T-helper 17 cell (primary cell): ENCODE measurements around the gene KRT76. TPM values are rescaled to one million over a fixed set of nuclear protein-coding genes. Genes with fewer than 3 reads are reported as not detected.
"Not testable (repeated sequence)": the region's sequence is repeated elsewhere in the genome, so short reads cannot be mapped to it uniquely, and the experiment has no call there.

Source experiments
- ATAC-seq: fragments of 150-1000 bp; cut with Tn5 transposase; 2 replicates; pipeline ENCODE4 v1.10.0; 2021; ENCODE audit warnings: mild to moderate bottlenecking, moderate library complexity
- DNase-seq, 3 donors: peaks; one replicate each; pipeline versions ENCODE4 v3.0.0 to v3.0.0-alpha.2; 2020 to 2021
- H3K9me3 ChIP-seq: one replicate; pipeline ENCODE4 v1.7.0; 2013; ENCODE audit warnings: low read length, mild to moderate bottlenecking; ENCODE audit not compliant: control insufficient read depth, poor library complexity, severe bottlenecking
- H3K27ac Mint-ChIP-seq: one replicate; pipeline ENCODE4 v1.8.0; 2022; ENCODE audit warnings: mild to moderate bottlenecking, moderate library complexity, mixed read lengths
- H3K27me3 Mint-ChIP-seq: one replicate; pipeline ENCODE4 v1.8.0; 2022; ENCODE audit warnings: mixed read lengths
- H3K36me3 Mint-ChIP-seq: one replicate; pipeline ENCODE4 v1.8.0; 2022; ENCODE audit warnings: low read depth, mixed read lengths
- H3K4me1 Mint-ChIP-seq: one replicate; pipeline ENCODE4 v1.8.0; 2022; ENCODE audit warnings: mild to moderate bottlenecking, mixed read lengths
- H3K4me3 Mint-ChIP-seq: one replicate; pipeline ENCODE4 v1.8.0; 2022; ENCODE audit warnings: mild to moderate bottlenecking, moderate library complexity, mixed read lengths
- total RNA-seq, 4 donors: library from RNA in 2 of 4; stranded (reverse) in 2 of 4; gene quantifications; one replicate each; pipeline ENCODE4 v1.2.3 and lab custom pipeline; 2022 to 2026

Gene KRT76
- total RNA-seq, 2 donors from 2014 or later: not detected

- ATAC-seq, H3K4me1 Mint-ChIP-seq, DNase-seq, H3K27ac Mint-ChIP-seq, H3K9me3 ChIP-seq, H3K4me3 Mint-ChIP-seq, H3K36me3 Mint-ChIP-seq: not testable (repeated sequence)
- H3K27me3 Mint-ChIP-seq: peaks cover 26% of the 10 kb centered on the region
These were observed 26.6 kb downstream of the KRT76 start for GRCh38 chr12:52750532-52750931.

- no peak for ATAC-seq
- Mint-ChIP-seq H3K4me1 (peaks cover 2% of the 10 kb centered on the region), H3K4me3 (no peak overlapping the region), H3K36me3 (no peaks in the 10 kb centered on the region), H3K27ac (no peak overlapping the region), H3K27me3 (peaks cover 22% of the 10 kb centered on the region)
- no peaks in the 10 kb centered on the region for H3K9me3 ChIP-seq
- DNase-seq: no peak
These were observed 27.3 kb downstream of the KRT76 start for GRCh38 chr12:52749827-52750226.

- DNase-seq (no peak), ATAC-seq (no peak)
- Mint-ChIP-seq H3K27ac (no peak overlapping the region), H3K36me3 (no peaks in the 10 kb centered on the region), H3K4me1 (peaks cover 2% of the 10 kb centered on the region), H3K4me3 (no peak overlapping the region), H3K27me3 (peaks cover 24% of the 10 kb centered on the region)
- H3K9me3 ChIP-seq: no peaks in the 10 kb centered on the region
These were observed 28.6 kb downstream of the KRT76 start for GRCh38 chr12:52748578-52748977.

- Mint-ChIP-seq H3K36me3 (no peaks in the 10 kb centered on the region), H3K27ac (no peak overlapping the region), H3K27me3 (peaks cover 29% of the 10 kb centered on the region), H3K4me3 (no peak overlapping the region), H3K4me1 (peaks cover 2% of the 10 kb centered on the region)
- DNase-seq: no peak
- H3K9me3 ChIP-seq: no peaks in the 10 kb centered on the region
- no peak for ATAC-seq
These were observed 31.6 kb downstream of the KRT76 start for GRCh38 chr12:52745554-52745953.

- Mint-ChIP-seq H3K36me3 (no peaks in the 10 kb centered on the region), H3K4me1 (peaks cover 1% of the 10 kb centered on the region)
- no peak for ATAC-seq
These were observed 32.5 kb downstream of the KRT76 start for GRCh38 chr12:52744493-52745156.

GRCh38 chr12:52742822-52743457, 34.2 kb downstream of the KRT76 start:
- no peak overlapping the region for H3K27ac Mint-ChIP-seq
- H3K9me3 ChIP-seq: no peaks in the 10 kb centered on the region
- DNase-seq (no peak), ATAC-seq (no peak)
- H3K4me1 Mint-ChIP-seq: no peaks in the 10 kb centered on the region
- peaks cover 25% of the 10 kb centered on the region for H3K27me3 Mint-ChIP-seq
- no peak overlapping the region for H3K4me3 Mint-ChIP-seq
- no peaks in the 10 kb centered on the region for H3K36me3 Mint-ChIP-seq

More at GRCh38 chr12:52744493-52745156, 32.5 kb downstream of the KRT76 start:
- DNase-seq: no peak
- H3K4me3 Mint-ChIP-seq: no peak overlapping the region
- peaks cover 34% of the 10 kb centered on the region for H3K27me3 Mint-ChIP-seq
- no peaks in the 10 kb centered on the region for H3K9me3 ChIP-seq
- no peak overlapping the region for H3K27ac Mint-ChIP-seq

- H3K36me3 Mint-ChIP-seq: no peaks in the 10 kb centered on the region
- no peak for ATAC-seq
These were observed 35.0 kb downstream of the KRT76 start for GRCh38 chr12:52742196-52742580.

GRCh38 chr12:52741375-52742195, 35.6 kb downstream of the KRT76 start:
- DNase-seq (peak in 1 of 3 donors; percentile 27), ATAC-seq (no peak)
- H3K36me3 Mint-ChIP-seq: peaks cover 2% of the 10 kb centered on the region
- H3K9me3 ChIP-seq: no peaks in the 10 kb centered on the region
- peaks cover 30% of the 10 kb centered on the region for H3K27me3 Mint-ChIP-seq
- H3K27ac Mint-ChIP-seq: no peak overlapping the region
- no peaks in the 10 kb centered on the region for H3K4me1 Mint-ChIP-seq
- no peak overlapping the region for H3K4me3 Mint-ChIP-seq

More at GRCh38 chr12:52742196-52742580, 35.0 kb downstream of the KRT76 start:
- DNase-seq: no peak
- H3K9me3 ChIP-seq: no peaks in the 10 kb centered on the region
- Mint-ChIP-seq H3K4me3 (no peak overlapping the region), H3K27ac (no peak overlapping the region), H3K4me1 (no peaks in the 10 kb centered on the region), H3K27me3 (peaks cover 26% of the 10 kb centered on the region)

GRCh38 chr12:52740584-52740983, 36.6 kb downstream of the KRT76 start:
- ATAC-seq (no peak), DNase-seq (no peak)
- no peak overlapping the region for H3K27ac Mint-ChIP-seq
- H3K36me3 Mint-ChIP-seq: peaks cover 2% of the 10 kb centered on the region
- H3K4me1 Mint-ChIP-seq: no peaks in the 10 kb centered on the region
- H3K9me3 ChIP-seq: no peaks in the 10 kb centered on the region
- H3K27me3 Mint-ChIP-seq: peaks cover 37% of the 10 kb centered on the region
- no peak overlapping the region for H3K4me3 Mint-ChIP-seq

GRCh38 chr12:52739963-52740362, 37.2 kb downstream of the KRT76 start:
- ATAC-seq: no peak
- no peak overlapping the region for H3K27ac Mint-ChIP-seq
- peaks cover 2% of the 10 kb centered on the region for H3K36me3 Mint-ChIP-seq
- DNase-seq: no peak
- peaks cover 43% of the 10 kb centered on the region for H3K27me3 Mint-ChIP-seq
- H3K4me1 Mint-ChIP-seq: no peaks in the 10 kb centered on the region
- no peaks in the 10 kb centered on the region for H3K9me3 ChIP-seq
- no peak overlapping the region for H3K4me3 Mint-ChIP-seq

- Mint-ChIP-seq H3K4me3 (no peak overlapping the region), H3K27ac (no peak overlapping the region), H3K4me1 (no peaks in the 10 kb centered on the region), H3K36me3 (peaks cover 2% of the 10 kb centered on the region), H3K27me3 (peaks cover 38% of the 10 kb centered on the region)
- ATAC-seq (no peak), DNase-seq (no peak)
- no peaks in the 10 kb centered on the region for H3K9me3 ChIP-seq
These were observed 41.1 kb downstream of the KRT76 start for GRCh38 chr12:52735816-52736632.

GRCh38 chr12:52735106-52735505, 42.0 kb downstream of the KRT76 start:
- no peak overlapping the region for H3K27ac Mint-ChIP-seq
- ATAC-seq (no peak), DNase-seq (no peak)
- H3K27me3 Mint-ChIP-seq: peaks cover 38% of the 10 kb centered on the region
- peaks cover 2% of the 10 kb centered on the region for H3K36me3 Mint-ChIP-seq
- H3K4me3 Mint-ChIP-seq: no peak overlapping the region
- no peaks in the 10 kb centered on the region for H3K9me3 ChIP-seq
- no peaks in the 10 kb centered on the region for H3K4me1 Mint-ChIP-seq

GRCh38 chr12:52730793-52731192, 46.4 kb downstream of the KRT76 start:
- ATAC-seq (no peak), DNase-seq (no peak)
- no peak overlapping the region for H3K27ac Mint-ChIP-seq
- H3K9me3 ChIP-seq: no peaks in the 10 kb centered on the region
- no peaks in the 10 kb centered on the region for H3K36me3 Mint-ChIP-seq
- no peak overlapping the region for H3K4me3 Mint-ChIP-seq
- H3K4me1 Mint-ChIP-seq: peaks cover 2% of the 10 kb centered on the region
- peaks cover 41% of the 10 kb centered on the region for H3K27me3 Mint-ChIP-seq
